ENCODE data around the gene RAPGEF4.

DNA sequence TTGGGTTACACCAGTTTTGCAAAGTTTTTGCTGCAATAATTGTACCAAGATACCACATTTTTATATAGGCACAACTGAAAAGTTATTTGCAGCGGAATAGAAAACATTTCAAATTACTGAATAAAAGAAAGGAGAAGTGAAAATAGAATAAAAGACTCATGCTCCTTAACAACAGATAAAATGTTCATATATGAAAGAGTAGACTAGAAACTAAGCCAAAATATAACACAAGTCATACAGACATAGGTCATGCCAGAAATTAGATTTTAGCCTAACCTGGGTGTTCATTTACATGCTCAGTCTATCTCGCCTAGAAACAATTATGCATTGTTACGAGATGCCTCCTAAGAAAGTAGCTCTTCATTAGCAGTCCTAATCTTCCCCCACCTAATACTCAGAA is 323.6 kb downstream of the RAPGEF4 start:
- TF ChIP-seq CTCF (IDR thresholded peaks at IDR 0.05 in 4 of 5, conservative IDR thresholded peaks at IDR 0.05 in 1 of 5) (no peak), POLR2A (IDR thresholded peaks at IDR 0.05) (no peak)
